Stimulated activated naive CD8-positive, alpha-beta T cell treated with anti-CD3 and anti-CD28 coated beads, Interleukin-15, Interleukin-2, amounts not matched to agents 100 ng/mL and 50 ng/mL, for 24 hours (primary cell): ENCODE results near the gene MAML3.

Experiments
- H3K27ac Mint-ChIP-seq: one replicate; pipeline ENCODE4 v1.8.0; 2021; ENCODE audit warnings: mild to moderate bottlenecking, mixed read lengths
- H3K27me3 Mint-ChIP-seq: one replicate; pipeline ENCODE4 v1.8.0; 2021; ENCODE audit warnings: mixed read lengths
- H3K36me3 Mint-ChIP-seq: one replicate; pipeline ENCODE4 v1.8.0; 2021; ENCODE audit warnings: low read depth, mixed read lengths
- H3K4me1 Mint-ChIP-seq: one replicate; pipeline ENCODE4 v1.8.0; 2021; ENCODE audit warnings: low read depth, mixed read lengths
- H3K4me3 Mint-ChIP-seq: one replicate; pipeline ENCODE4 v1.8.0; 2021; ENCODE audit warnings: mild to moderate bottlenecking, mixed read lengths
- H3K9me3 Mint-ChIP-seq: one replicate; pipeline ENCODE4 v1.8.0; 2021; ENCODE audit warnings: mixed read lengths

Gene MAML3

GRCh38 chr4:140106289-140106844 is 47.6 kb downstream of the MAML3 start:
- H3K36me3 Mint-ChIP-seq = no peaks in the 10 kb centered on the region
- H3K9me3 Mint-ChIP-seq = no peaks in the 10 kb centered on the region

GRCh38 chr4:140105436-140105835 is 48.5 kb downstream of the MAML3 start:
- Mint-ChIP-seq H3K4me3 (no peak overlapping the region), H3K9me3 (no peaks in the 10 kb centered on the region), H3K4me1 (peaks cover 47% of the 10 kb centered on the region), H3K27me3 (no peaks in the 10 kb centered on the region), H3K36me3 (no peaks in the 10 kb centered on the region), H3K27ac (no peak overlapping the region)

More at GRCh38 chr4:140106289-140106844, 47.6 kb downstream of the MAML3 start:
- H3K27ac Mint-ChIP-seq = no peak overlapping the region
- no peak overlapping the region for H3K4me3 Mint-ChIP-seq
- no peaks in the 10 kb centered on the region for H3K27me3 Mint-ChIP-seq
- H3K4me1 Mint-ChIP-seq = peaks cover 40% of the 10 kb centered on the region

GRCh38 chr4:140103676-140104075 is 50.3 kb downstream of the MAML3 start:
- H3K36me3 Mint-ChIP-seq = no peaks in the 10 kb centered on the region
- no peaks in the 10 kb centered on the region for H3K27me3 Mint-ChIP-seq
- H3K27ac Mint-ChIP-seq = peak overlapping the region; percentile 45
- no peaks in the 10 kb centered on the region for H3K9me3 Mint-ChIP-seq
- H3K4me3 Mint-ChIP-seq = peak overlapping the region; percentile 21
- peaks cover 57% of the 10 kb centered on the region for H3K4me1 Mint-ChIP-seq

DNA sequence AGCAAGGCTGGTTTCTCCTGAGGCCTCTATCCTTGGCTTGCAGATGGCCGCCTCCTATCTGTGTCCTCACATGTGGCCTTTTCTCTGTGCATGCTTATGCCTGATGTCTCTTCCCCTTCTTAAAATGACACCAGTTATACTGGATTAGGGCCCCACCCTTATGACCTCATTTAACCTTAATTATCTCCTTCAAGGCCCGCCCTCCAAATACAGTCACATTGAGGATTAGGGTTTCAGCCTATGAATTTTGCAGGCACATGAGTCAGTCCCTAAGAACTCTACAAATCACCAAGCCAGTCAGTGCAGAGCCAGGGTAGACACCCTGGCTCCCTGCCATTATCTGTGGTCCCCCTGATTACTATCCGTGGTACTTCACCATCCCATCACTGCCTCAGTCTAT is 51.6 kb downstream of the MAML3 start:
- Mint-ChIP-seq H3K27ac (peak overlapping the region; percentile 1), H3K4me1 (peaks cover 57% of the 10 kb centered on the region), H3K9me3 (no peaks in the 10 kb centered on the region), H3K27me3 (no peaks in the 10 kb centered on the region), H3K4me3 (no peak overlapping the region), H3K36me3 (no peaks in the 10 kb centered on the region)

GRCh38 chr4:140100771-140101170 is 53.2 kb downstream of the MAML3 start:
- no peaks in the 10 kb centered on the region for H3K9me3 Mint-ChIP-seq
- H3K27me3 Mint-ChIP-seq = no peaks in the 10 kb centered on the region
- H3K4me3 Mint-ChIP-seq = no peak overlapping the region
- peaks cover 70% of the 10 kb centered on the region for H3K4me1 Mint-ChIP-seq
- no peaks in the 10 kb centered on the region for H3K36me3 Mint-ChIP-seq
- H3K27ac Mint-ChIP-seq = no peak overlapping the region

- no peaks in the 10 kb centered on the region for H3K36me3 Mint-ChIP-seq
- H3K4me3 Mint-ChIP-seq = peak overlapping the region; percentile 8
- H3K27ac Mint-ChIP-seq = peak overlapping the region; percentile 68
- no peaks in the 10 kb centered on the region for H3K9me3 Mint-ChIP-seq
- no peaks in the 10 kb centered on the region for H3K27me3 Mint-ChIP-seq
- peaks cover 77% of the 10 kb centered on the region for H3K4me1 Mint-ChIP-seq
These were observed 54.0 kb downstream of the MAML3 start for GRCh38 chr4:140099983-140100382.

- H3K4me1 Mint-ChIP-seq = peaks cover 87% of the 10 kb centered on the region
- H3K27me3 Mint-ChIP-seq = no peaks in the 10 kb centered on the region
- no peaks in the 10 kb centered on the region for H3K36me3 Mint-ChIP-seq
- H3K9me3 Mint-ChIP-seq = no peaks in the 10 kb centered on the region
- peak overlapping the region; percentile 20 for H3K27ac Mint-ChIP-seq
- H3K4me3 Mint-ChIP-seq = peak overlapping the region; percentile 15
These were observed 55.4 kb downstream of the MAML3 start for GRCh38 chr4:140098455-140099160.

GRCh38 chr4:140097572-140097971 is 56.4 kb downstream of the MAML3 start:
- peak overlapping the region; percentile 98 for H3K27ac Mint-ChIP-seq

GRCh38 chr4:140096921-140097320 is 57.1 kb downstream of the MAML3 start:
- Mint-ChIP-seq H3K4me1 (peaks cover 88% of the 10 kb centered on the region), H3K27me3 (peaks cover 4% of the 10 kb centered on the region), H3K4me3 (peak overlapping the region; percentile 88), H3K27ac (peak overlapping the region; percentile 98), H3K9me3 (no peaks in the 10 kb centered on the region), H3K36me3 (no peaks in the 10 kb centered on the region)

More at GRCh38 chr4:140097572-140097971, 56.4 kb downstream of the MAML3 start:
- H3K9me3 Mint-ChIP-seq = no peaks in the 10 kb centered on the region
- no peaks in the 10 kb centered on the region for H3K36me3 Mint-ChIP-seq
- no peak overlapping the region for H3K4me3 Mint-ChIP-seq
- H3K27me3 Mint-ChIP-seq = peaks cover 2% of the 10 kb centered on the region
- H3K4me1 Mint-ChIP-seq = peaks cover 84% of the 10 kb centered on the region

DNA sequence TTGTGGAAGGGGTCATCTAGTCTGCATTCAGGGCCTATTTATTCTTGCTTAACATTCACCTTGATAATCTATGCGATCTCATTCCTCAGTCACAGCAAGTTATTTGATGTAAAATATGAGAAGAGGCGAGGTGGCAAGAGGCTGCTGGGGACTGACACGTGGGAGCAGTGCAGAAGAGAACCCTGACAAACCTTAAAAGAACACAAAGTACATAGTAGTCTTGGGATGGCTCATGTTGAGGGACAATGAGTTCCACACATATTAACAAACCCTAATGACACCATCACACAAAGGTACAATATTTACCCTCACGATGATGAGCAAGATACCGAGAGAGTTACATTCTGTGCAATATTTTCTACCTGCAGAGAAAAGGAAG is 57.5 kb downstream of the MAML3 start:
- Mint-ChIP-seq H3K4me1 (peaks cover 90% of the 10 kb centered on the region), H3K9me3 (no peaks in the 10 kb centered on the region), H3K27ac (peak overlapping the region; percentile 98), H3K4me3 (peak overlapping the region; percentile 88), H3K36me3 (no peaks in the 10 kb centered on the region), H3K27me3 (peaks cover 4% of the 10 kb centered on the region)

GRCh38 chr4:140095694-140096482 is 58.1 kb downstream of the MAML3 start:
- peaks cover 4% of the 10 kb centered on the region for H3K27me3 Mint-ChIP-seq
- no peaks in the 10 kb centered on the region for H3K9me3 Mint-ChIP-seq

DNA sequence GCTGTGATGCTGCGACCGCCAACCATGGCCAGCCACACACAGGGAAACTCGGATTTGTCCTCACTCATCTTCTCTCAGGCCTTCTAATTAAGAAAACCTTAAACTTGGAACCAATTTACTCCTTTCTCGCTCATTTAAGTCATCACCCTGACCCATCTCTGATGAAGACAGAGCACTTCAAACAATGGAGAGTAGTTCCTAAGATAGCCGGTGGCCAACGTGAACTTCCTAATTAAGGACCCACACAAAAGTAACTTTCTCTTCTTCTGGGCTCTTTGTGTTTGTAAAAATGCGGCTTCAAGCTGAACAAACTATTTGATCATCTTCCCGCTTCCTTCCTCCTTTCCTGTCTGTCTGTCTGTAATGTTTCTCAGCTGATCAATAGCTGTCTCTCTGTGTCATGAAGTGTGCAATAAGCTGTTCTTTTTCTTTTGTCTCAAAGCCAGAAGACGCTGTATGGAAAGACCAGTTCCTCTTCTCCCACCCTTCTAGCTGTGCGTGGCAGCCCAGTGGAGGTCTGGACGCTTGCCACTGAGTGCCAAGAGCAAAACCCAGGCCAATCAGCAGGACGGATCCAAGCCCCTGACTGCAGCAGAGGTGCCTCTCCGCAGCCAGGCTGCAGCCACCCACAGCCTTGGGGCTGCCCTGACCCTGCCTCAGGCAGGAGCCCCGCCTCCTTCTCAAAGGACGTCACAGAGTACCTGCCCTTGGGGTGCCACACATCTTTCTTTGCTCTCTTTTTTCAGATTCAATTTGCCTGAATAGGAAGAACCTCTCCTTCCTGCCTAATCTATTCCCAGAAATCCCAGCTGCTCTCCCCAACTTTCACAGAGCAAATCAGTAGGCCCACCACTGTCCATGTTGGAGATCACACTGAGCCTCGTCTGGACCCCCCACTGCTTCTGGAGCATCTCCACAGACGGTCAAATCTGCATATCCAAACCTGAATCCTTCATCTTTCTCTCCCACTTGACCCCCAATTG is 59.3 kb downstream of the MAML3 start:
- H3K36me3 Mint-ChIP-seq = no peaks in the 10 kb centered on the region
- H3K27ac Mint-ChIP-seq = peak overlapping the region; percentile 98
- peaks cover 4% of the 10 kb centered on the region for H3K27me3 Mint-ChIP-seq
- peaks cover 85% of the 10 kb centered on the region for H3K4me1 Mint-ChIP-seq
- peak overlapping the region; percentile 88 for H3K4me3 Mint-ChIP-seq
- no peaks in the 10 kb centered on the region for H3K9me3 Mint-ChIP-seq

More at GRCh38 chr4:140095694-140096482, 58.1 kb downstream of the MAML3 start:
- H3K27ac Mint-ChIP-seq = peak overlapping the region; percentile 98
- H3K4me1 Mint-ChIP-seq = peaks cover 93% of the 10 kb centered on the region
- no peaks in the 10 kb centered on the region for H3K36me3 Mint-ChIP-seq
- peak overlapping the region; percentile 88 for H3K4me3 Mint-ChIP-seq

- H3K9me3 Mint-ChIP-seq = no peaks in the 10 kb centered on the region
- peak overlapping the region; percentile 74 for H3K27ac Mint-ChIP-seq
- no peaks in the 10 kb centered on the region for H3K36me3 Mint-ChIP-seq
- H3K4me1 Mint-ChIP-seq = peaks cover 65% of the 10 kb centered on the region
- peaks cover 14% of the 10 kb centered on the region for H3K27me3 Mint-ChIP-seq
- H3K4me3 Mint-ChIP-seq = peak overlapping the region; percentile 36
These were observed 61.7 kb downstream of the MAML3 start for GRCh38 chr4:140092094-140092851.

GRCh38 chr4:140091305-140091704 is 62.7 kb downstream of the MAML3 start:
- Mint-ChIP-seq H3K4me1 (peaks cover 55% of the 10 kb centered on the region), H3K27me3 (peaks cover 14% of the 10 kb centered on the region), H3K4me3 (no peak overlapping the region), H3K9me3 (no peaks in the 10 kb centered on the region), H3K27ac (no peak overlapping the region), H3K36me3 (no peaks in the 10 kb centered on the region)
